ENCODE results near the gene MEOX2. TPM values are rescaled to one million over a fixed set of nuclear protein-coding genes. Genes with fewer than 3 reads are reported as not detected.

The MEOX2 gene
- total RNA-seq (2014; rRNA removed; shearing (Covaris generic)): not detected in 2 replicates

GRCh38 chr7:15686295-15686956 lies at the start of gene MEOX2:
Gene MEOX2, minus strand, starts transcription at chr7:15686683. Its CDS starts 281 bp downstream, at chr7:15686402.
- no peak for DNase-seq (ENCODE audit: low spot score)

GRCh38 chr7:15729746-15730145 lies 43.3 kb upstream of the MEOX2 start:
- DNase-seq (ENCODE audit: low spot score): no peak

- no peak for DNase-seq (ENCODE audit: low spot score)
These were observed 38.6 kb upstream of the MEOX2 start for GRCh38 chr7:15725051-15725450.

GRCh38 chr7:15723841-15724240 lies 37.4 kb upstream of the MEOX2 start:
- no peak for DNase-seq (ENCODE audit: low spot score)

- DNase-seq (ENCODE audit: low spot score): peak; percentile 49
These were observed 34.5 kb upstream of the MEOX2 start for GRCh38 chr7:15720849-15721471.

- DNase-seq (ENCODE audit: low spot score): no peak
These were observed 32.8 kb upstream of the MEOX2 start for GRCh38 chr7:15719311-15719710.

- DNase-seq (ENCODE audit: low spot score): no peak
These were observed 29.0 kb upstream of the MEOX2 start for GRCh38 chr7:15715435-15715834.

- DNase-seq (ENCODE audit: low spot score): peak; percentile 61
These were observed 23.5 kb upstream of the MEOX2 start for GRCh38 chr7:15709978-15710377.

GRCh38 chr7:15707570-15707969 lies 21.1 kb upstream of the MEOX2 start:
- no peak for DNase-seq (ENCODE audit: low spot score)

- DNase-seq (ENCODE audit: low spot score): no peak
These were observed 17.2 kb upstream of the MEOX2 start for GRCh38 chr7:15703732-15704131.

- no peak for DNase-seq (ENCODE audit: low spot score)
These were observed 6.1 kb upstream of the MEOX2 start for GRCh38 chr7:15692501-15693020.

- DNase-seq (ENCODE audit: low spot score): no peak
These were observed 2.4 kb upstream of the MEOX2 start for GRCh38 chr7:15688911-15689310.

GRCh38 chr7:15688279-15688626 lies 1.8 kb upstream of the MEOX2 start:
- no peak for DNase-seq (ENCODE audit: low spot score)

GRCh38 chr7:15687546-15688278 lies 1.2 kb upstream of the MEOX2 start:
- DNase-seq (ENCODE audit: low spot score): no peak

- DNase-seq (ENCODE audit: low spot score): no peak
These were observed 568 bp upstream of the MEOX2 start for GRCh38 chr7:15686957-15687545.

GRCh38 chr7:15685358-15686294 lies 857 bp downstream of the MEOX2 start:
- DNase-seq (ENCODE audit: low spot score): no peak

GRCh38 chr7:15684871-15685270 lies 1.6 kb downstream of the MEOX2 start:
- no peak for DNase-seq (ENCODE audit: low spot score)

GRCh38 chr7:15684111-15684800 lies 2.2 kb downstream of the MEOX2 start:
- DNase-seq (ENCODE audit: low spot score): no peak

- DNase-seq (ENCODE audit: low spot score): no peak
These were observed 3.7 kb downstream of the MEOX2 start for GRCh38 chr7:15682751-15683245.

GRCh38 chr7:15682111-15682510 lies 4.4 kb downstream of the MEOX2 start:
- no peak for DNase-seq (ENCODE audit: low spot score)
